PC-9 (cell line): ENCODE measurements around the gene LRRC4B.

ENCODE experiments used
- EZH2 ChIP-seq: fragments of 200-600 bp; sonication (generic); IDR thresholded peaks from 2 replicates; pipeline ENCODE4 v1.8.0; 2017; ENCODE audit warnings: antibody characterized with exemption, low read depth
- TF ChIP-seq, protein P1 (sequence below): fragments of 200-600 bp; sonication (generic); conservative IDR thresholded peaks from 2 replicates; pipeline ENCODE4 v1.6.1; 2017; ENCODE audit warnings: mixed run types, antibody characterized with exemption, mild to moderate bottlenecking, moderate library complexity

DNA sequence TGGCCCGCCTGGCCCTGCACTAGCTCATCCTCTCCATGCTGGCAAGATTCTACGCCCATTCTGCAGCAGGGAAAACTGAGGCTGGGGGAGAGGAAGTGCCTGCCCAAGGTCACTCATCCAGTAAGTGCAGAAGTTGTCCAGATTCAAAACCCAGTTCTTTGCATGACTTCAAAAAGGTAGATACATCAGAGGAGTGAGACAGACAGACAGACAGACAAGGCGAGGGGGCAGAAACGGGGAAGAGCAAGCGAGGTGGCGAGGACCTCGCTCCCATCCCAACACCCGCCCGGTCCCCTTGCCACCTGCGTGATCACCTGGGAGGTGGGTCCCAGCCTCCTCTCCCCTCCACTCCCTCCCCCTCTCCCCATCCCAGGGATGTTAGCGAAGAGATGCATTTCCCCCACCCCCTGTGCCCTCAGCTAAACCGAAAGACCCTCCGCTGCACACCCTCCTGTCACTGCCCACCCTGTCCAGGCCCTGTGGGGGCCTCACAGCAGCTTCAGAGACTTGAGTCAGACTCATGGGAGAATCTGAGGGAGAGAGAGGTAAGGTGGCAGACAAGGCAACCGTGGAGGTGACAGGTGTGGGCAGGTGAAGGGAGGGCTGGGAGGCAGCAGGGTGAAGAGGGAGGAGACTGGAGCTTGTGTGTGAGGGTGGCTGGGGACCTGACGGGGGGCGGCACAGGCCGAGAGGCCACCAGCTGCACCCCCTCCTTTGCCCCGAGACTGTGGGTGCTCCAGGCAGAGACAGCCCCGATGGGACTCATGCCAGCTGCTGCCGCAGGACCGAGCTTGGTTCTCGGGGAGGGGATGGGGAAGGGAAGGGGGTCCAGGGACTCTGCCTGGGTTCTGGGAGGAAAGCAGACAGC lies 18.9 kb downstream of the LRRC4B start:
- TF ChIP-seq, protein P1, sequence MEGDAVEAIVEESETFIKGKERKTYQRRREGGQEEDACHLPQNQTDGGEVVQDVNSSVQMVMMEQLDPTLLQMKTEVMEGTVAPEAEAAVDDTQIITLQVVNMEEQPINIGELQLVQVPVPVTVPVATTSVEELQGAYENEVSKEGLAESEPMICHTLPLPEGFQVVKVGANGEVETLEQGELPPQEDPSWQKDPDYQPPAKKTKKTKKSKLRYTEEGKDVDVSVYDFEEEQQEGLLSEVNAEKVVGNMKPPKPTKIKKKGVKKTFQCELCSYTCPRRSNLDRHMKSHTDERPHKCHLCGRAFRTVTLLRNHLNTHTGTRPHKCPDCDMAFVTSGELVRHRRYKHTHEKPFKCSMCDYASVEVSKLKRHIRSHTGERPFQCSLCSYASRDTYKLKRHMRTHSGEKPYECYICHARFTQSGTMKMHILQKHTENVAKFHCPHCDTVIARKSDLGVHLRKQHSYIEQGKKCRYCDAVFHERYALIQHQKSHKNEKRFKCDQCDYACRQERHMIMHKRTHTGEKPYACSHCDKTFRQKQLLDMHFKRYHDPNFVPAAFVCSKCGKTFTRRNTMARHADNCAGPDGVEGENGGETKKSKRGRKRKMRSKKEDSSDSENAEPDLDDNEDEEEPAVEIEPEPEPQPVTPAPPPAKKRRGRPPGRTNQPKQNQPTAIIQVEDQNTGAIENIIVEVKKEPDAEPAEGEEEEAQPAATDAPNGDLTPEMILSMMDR, result no peak
- TF ChIP-seq EZH2, result no peak
